GM12891 (cell line): ENCODE results near the gene NLGN3.

Source experiments
- POLR2A ChIP-seq: IDR thresholded peaks from 2 replicates; pipeline ENCODE4 v1.6.1; 2011; ENCODE audit warnings: low read depth, low read length, control low read depth
- POLR2AphosphoS5 ChIP-seq: IDR thresholded peaks from 2 replicates; pipeline ENCODE4 v1.6.1; 2011; ENCODE audit warnings: low read depth, low read length, control low read depth
- POU2F2 ChIP-seq: IDR thresholded peaks from 2 replicates; pipeline ENCODE4 v1.6.1; 2011; ENCODE audit warnings: low read depth, mild to moderate bottlenecking, control low read depth, low read length, moderate library complexity
- TAF1 ChIP-seq: IDR thresholded peaks from 2 replicates; pipeline ENCODE4 v1.6.1; 2011; ENCODE audit warnings: low read depth, low read length, control low read depth

DNA sequence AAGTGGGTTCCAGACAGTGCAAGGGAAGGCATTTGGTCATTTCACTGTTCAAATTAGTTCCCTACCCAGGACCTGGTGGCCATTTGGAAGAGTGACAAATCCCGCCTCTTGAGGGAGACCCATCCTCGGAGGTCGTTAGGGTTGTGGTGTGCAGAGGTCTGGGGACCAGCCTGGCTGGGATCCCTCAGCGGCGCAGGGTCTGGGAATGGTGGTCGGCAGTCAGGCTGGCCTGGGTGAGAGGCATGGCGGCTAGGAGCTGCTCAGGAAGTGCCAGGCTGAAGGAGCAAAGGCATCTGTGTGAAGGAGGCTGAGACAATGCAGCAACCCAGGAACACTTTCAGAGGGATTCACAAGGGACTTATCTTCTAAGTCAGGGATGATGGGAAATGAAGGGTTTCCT, 6.7 kb downstream of the NLGN3 start:
- no peak for TF ChIP-seq POLR2A
- TF ChIP-seq POLR2AphosphoS5: no peak
- no peak for TF ChIP-seq TAF1
- TF ChIP-seq POU2F2: no peak
